GM23338 (cell line): ENCODE measurements around the gene HHIPL1. TPM values are rescaled to one million over a fixed set of nuclear protein-coding genes. Genes with fewer than 3 reads are reported as not detected.

ENCODE experiments used
- ATAC-seq: fragments of 200-7000 bp; cut with Tn5 transposase; 3 replicates; pipeline ENCODE4 v1.9.1; 2020
- DNase-seq: peaks from one replicate; pipeline ENCODE4 v3.0.0-alpha.2; 2015; ENCODE audit warnings: low spot score
- H2AFZ ChIP-seq: fragments of 200-600 bp; sonication (generic); 2 replicates; pipeline ENCODE4 v1.8.0; 2016; ENCODE audit warnings: antibody characterized with exemption, mild to moderate bottlenecking, moderate library complexity
- H3F3A ChIP-seq: fragments of 200-600 bp; sonication (generic); replicated peaks from 2 replicates; pipeline ENCODE4 v1.8.0; 2017; ENCODE audit warnings: antibody characterized with exemption, mixed run types, low read depth
- H3K27ac ChIP-seq: fragments of 200-600 bp; sonication (generic); 2 replicates; pipeline ENCODE4 v1.6.1; 2016; ENCODE audit warnings: low read depth
- H3K27me3 ChIP-seq: fragments of 200-600 bp; sonication (generic); 2 replicates; pipeline ENCODE4 v1.8.0; 2016; ENCODE audit warnings: mild to moderate bottlenecking, mixed run types, moderate library complexity; ENCODE audit not compliant: insufficient read depth
- H3K36me3 ChIP-seq: fragments of 200-600 bp; sonication (generic); 2 replicates; pipeline ENCODE4 v1.8.0; 2016; ENCODE audit warnings: mild to moderate bottlenecking; ENCODE audit not compliant: insufficient read depth
- H3K4me1 ChIP-seq: fragments of 200-600 bp; sonication (generic); 2 replicates; pipeline ENCODE4 v1.8.0; 2016; ENCODE audit warnings: mild to moderate bottlenecking, moderate library complexity; ENCODE audit not compliant: insufficient read depth
- H3K4me2 ChIP-seq: fragments of 200-600 bp; sonication (generic); 2 replicates; pipeline ENCODE4 v1.7.1; 2017; ENCODE audit warnings: mixed run types
- H3K4me3 ChIP-seq: fragments of 200-600 bp; sonication (generic); 2 replicates; pipeline ENCODE4 v1.6.1; 2016; ENCODE audit warnings: mixed run types
- H3K79me2 ChIP-seq: fragments of 200-600 bp; sonication (generic); replicated peaks from 2 replicates; pipeline ENCODE4 v1.8.0; 2017; ENCODE audit warnings: mild to moderate bottlenecking; ENCODE audit not compliant: insufficient read depth
- H3K9me2 ChIP-seq: fragments of 200-600 bp; sonication (generic); 2 replicates; pipeline ENCODE4 v1.8.0; 2017; ENCODE audit not compliant: insufficient read depth
- H4K20me1 ChIP-seq: fragments of 200-600 bp; sonication (generic); replicated peaks from 2 replicates; pipeline ENCODE4 v1.8.0; 2017; ENCODE audit warnings: mild to moderate bottlenecking; ENCODE audit not compliant: insufficient read depth
- H3K27ac Mint-ChIP-seq: 2 replicates; pipeline ENCODE4 v1.8.0; 2020; ENCODE audit warnings: inconsistent platforms, mild to moderate bottlenecking, moderate library complexity, mixed read lengths
- H3K27me3 Mint-ChIP-seq: 3 replicates; pipeline ENCODE4 v1.8.0; 2022; ENCODE audit warnings: low read depth, mild to moderate bottlenecking, moderate library complexity, mixed read lengths, inconsistent platforms; ENCODE audit not compliant: insufficient read depth, poor library complexity
- H3K36me3 Mint-ChIP-seq: 3 replicates; pipeline ENCODE4 v1.8.0; 2021; ENCODE audit warnings: low read depth, mild to moderate bottlenecking, inconsistent platforms, moderate library complexity, mixed read lengths
- H3K4me1 Mint-ChIP-seq: 3 replicates; pipeline ENCODE4 v1.8.0; 2020; ENCODE audit warnings: mild to moderate bottlenecking, inconsistent platforms, mixed read lengths
- H3K4me3 Mint-ChIP-seq: 3 replicates; pipeline ENCODE4 v1.8.0; 2021; ENCODE audit warnings: moderate library complexity, mild to moderate bottlenecking, inconsistent platforms, mixed read lengths
- H3K9me3 Mint-ChIP-seq: 3 replicates; pipeline ENCODE4 v1.8.0; 2020; ENCODE audit warnings: moderate library complexity, mild to moderate bottlenecking, inconsistent platforms, mixed read lengths
- CREB1 ChIP-seq: fragments of 250-450 bp; sonication (Bioruptor Pico); IDR thresholded peaks from 2 replicates; pipeline ENCODE4 v1.5.0; 2020; ENCODE audit warnings: low read depth, mild to moderate bottlenecking, moderate library complexity
- CTCF ChIP-seq, 2 experiments: fragments of 200-600 bp in 1 of 2; sonication (generic) in 1 of 2; conservative IDR thresholded peaks; 2 replicates each; pipeline versions ENCODE4 v1.5.1 to v1.6.1; 2016 to 2017; ENCODE audit warnings: antibody characterized with exemption in 2 of 2, low read depth in 2 of 2, mild to moderate bottlenecking in 2 of 2, moderate library complexity in 1 of 2
- ETS1 ChIP-seq: IDR thresholded peaks from 2 replicates; pipeline ENCODE4 v1.6.1; 2016; ENCODE audit warnings: antibody characterized with exemption
- EZH2 ChIP-seq: fragments of 200-600 bp; sonication (generic); IDR thresholded peaks from one replicate; pipeline ENCODE4 v1.8.0; 2017; ENCODE audit warnings: antibody characterized with exemption, mild to moderate bottlenecking, low read depth; ENCODE audit not compliant: unreplicated experiment
- EZH2phosphoT487 ChIP-seq: fragments of 200-600 bp; sonication (generic); IDR thresholded peaks from one replicate; pipeline ENCODE4 v1.8.1; 2018; ENCODE audit warnings: antibody characterized with exemption; ENCODE audit not compliant: unreplicated experiment
- JUNB ChIP-seq: IDR thresholded peaks from one replicate; pipeline ENCODE4 v1.6.1; 2016; ENCODE audit warnings: antibody characterized with exemption; ENCODE audit not compliant: unreplicated experiment
- NANOG ChIP-seq: IDR thresholded peaks from 2 replicates; pipeline ENCODE4 v1.6.1; 2016; ENCODE audit warnings: antibody characterized with exemption, borderline replicate concordance
- POLR2AphosphoS5 ChIP-seq: IDR thresholded peaks from 2 replicates; pipeline ENCODE4 v1.6.1; 2016; ENCODE audit warnings: antibody characterized with exemption, low read depth
- REST ChIP-seq: IDR thresholded peaks from one replicate; pipeline ENCODE4 v1.6.1; 2018; ENCODE audit warnings: antibody characterized with exemption; ENCODE audit not compliant: unreplicated experiment
- STAT1 ChIP-seq: IDR thresholded peaks from one replicate; pipeline ENCODE4 v1.6.1; 2016; ENCODE audit warnings: antibody characterized with exemption; ENCODE audit not compliant: unreplicated experiment
- ZNF114 ChIP-seq: fragments of 250-450 bp; sonication (Bioruptor Pico); IDR thresholded peaks from 2 replicates; pipeline ENCODE4 v1.5.0; 2020; ENCODE audit warnings: mild to moderate bottlenecking, moderate library complexity
- ZNF331 ChIP-seq: fragments of 250-450 bp; sonication (Bioruptor Pico); IDR thresholded peaks from 2 replicates; pipeline ENCODE4 v1.5.0; 2020; ENCODE audit warnings: low read depth, mild to moderate bottlenecking, moderate library complexity
- ZNF462 ChIP-seq: fragments of 250-450 bp; sonication (Bioruptor Pico); IDR thresholded peaks from 2 replicates; pipeline ENCODE4 v1.5.0; 2020; ENCODE audit warnings: mild to moderate bottlenecking, moderate library complexity
- polyA plus RNA-seq: library from polyadenylated mRNA; unstranded; fragments of >200 nt; fragmentation: Nextera tagmentation; extraction: Ambion mirVana; gene quantifications from 2 replicates; pipeline ENCODE4 v1.2.1, GENCODE V29; 2016
- total RNA-seq: library from RNA; depleted of rRNA; stranded (reverse); fragments of >200 nt; shearing (Covaris generic); gene quantifications from 2 replicates; pipeline ENCODE4 v1.2.3, GENCODE V29; 2014

The HHIPL1 gene
- total and polyA plus RNA-seq, 2 experiments from 2014 or later = 1.9 to 2.0 TPM

- no peaks in the 10 kb centered on the region for H3K36me3 Mint-ChIP-seq
- no peak overlapping the region for H3K4me3 ChIP-seq
- no peak overlapping the region for H3K4me2 ChIP-seq
- H3K27me3 Mint-ChIP-seq = peaks cover 10% of the 10 kb centered on the region
- H4K20me1 ChIP-seq = no peaks in the 10 kb centered on the region
- no peak overlapping the region for H3K4me3 Mint-ChIP-seq
- H3K9me2 ChIP-seq = no peaks in the 10 kb centered on the region
- H3K27me3 ChIP-seq = no peaks in the 10 kb centered on the region
- no peak overlapping the region for H3K27ac Mint-ChIP-seq
- H3F3A ChIP-seq = no peaks in the 10 kb centered on the region
- DNase-seq (no peak), ATAC-seq (no peak)
- H3K4me1 Mint-ChIP-seq = peaks cover 7% of the 10 kb centered on the region; the same call in 2 of the 3 replicates
- no peaks in the 10 kb centered on the region for H3K79me2 ChIP-seq
- H3K36me3 ChIP-seq = no peaks in the 10 kb centered on the region
- H2AFZ ChIP-seq = no peak overlapping the region
- no peak for TF ChIP-seq CTCF (conservative IDR thresholded peaks at IDR 0.05; ENCODE audit: low read depth in 2 of 2)
- TF ChIP-seq ZNF114 (CRISPR knock-in tag) = no peak
- TF ChIP-seq ZNF331 (CRISPR knock-in tag) = no peak
- no peak for TF ChIP-seq EZH2
- TF ChIP-seq ETS1 = no peak
- TF ChIP-seq REST = no peak
- no peak for TF ChIP-seq POLR2AphosphoS5
- no peak for TF ChIP-seq EZH2phosphoT487
- no peak for TF ChIP-seq CREB1 (CRISPR knock-in tag)
- TF ChIP-seq JUNB = no peak
- TF ChIP-seq STAT1 = no peak
- no peak for TF ChIP-seq ZNF462 (CRISPR knock-in tag)
- TF ChIP-seq NANOG = no peak
- no peaks in the 10 kb centered on the region for H3K9me3 Mint-ChIP-seq
- H3K4me1 ChIP-seq = no peaks in the 10 kb centered on the region
- H3K27ac ChIP-seq = no peak overlapping the region
These were observed 12.4 kb upstream of the HHIPL1 start for GRCh38 chr14:99632410-99633035.
